Right lobe of liver (tissue), 6 donors: ENCODE results near the gene CCDC148. TPM values are rescaled to one million over a fixed set of nuclear protein-coding genes. Genes with fewer than 3 reads are reported as not detected.
A peak's percentile ranks its signal among the peaks of the same experiment; 100 is the strongest.

Experiments
- ATAC-seq, 4 donors: fragments of 200-7000 bp; cut with Tn5 transposase; one replicate each; pipeline ENCODE4 v1.9.1; 2020; ENCODE audit warnings: mild to moderate bottlenecking in 4 of 4, moderate library complexity in 4 of 4
- DNase-seq, 3 donors: peaks; one replicate each; pipeline ENCODE4 v3.0.0-alpha.2; 2020
- H3K27ac ChIP-seq, 3 donors: fragments of 200-600 bp; one replicate each; pipeline ENCODE4 v1.8.0; 2022
- H3K27me3 ChIP-seq, 2 donors: fragments of 200-600 bp; one replicate each; pipeline ENCODE4 v1.8.0; 2022
- H3K36me3 ChIP-seq, 4 donors: fragments of 200-600 bp; sonication (generic) in 1 of 4; one replicate each; pipeline versions ENCODE4 v1.5.1 to v1.8.0; 2017 to 2022; ENCODE audit warnings: control low read depth in 1 of 4
- H3K4me1 ChIP-seq, 4 donors: fragments of 200-600 bp; sonication (generic) in 1 of 4; one replicate each; pipeline versions ENCODE4 v1.5.1 to v1.8.0; 2017 to 2022; ENCODE audit warnings: control low read depth in 1 of 4
- H3K4me3 ChIP-seq, 3 donors: fragments of 200-600 bp; one replicate each; pipeline ENCODE4 v1.8.0; 2022
- H3K9me3 ChIP-seq, 4 donors: fragments of 200-600 bp; sonication (generic) in 1 of 4; one replicate each; pipeline versions ENCODE4 v1.5.1 to v1.8.0; 2017 to 2022; ENCODE audit warnings: control low read depth in 1 of 4
- CTCF ChIP-seq, 4 donors: fragments of 200-600 bp in 3 of 4; fragments of 450-650 bp in 1 of 4; IDR thresholded peaks; one replicate each; pipeline versions ENCODE4 v1.5.1 to v1.8.0; 2016 to 2022; ENCODE audit warnings: antibody characterized with exemption in 4 of 4, mild to moderate bottlenecking in 2 of 4
- POLR2A ChIP-seq: fragments of 450-650 bp; IDR thresholded peaks from one replicate; pipeline ENCODE4 v1.6.1; 2017; ENCODE audit warnings: antibody characterized with exemption, mild to moderate bottlenecking
- WGBS: methylation state at CpG from one replicate; pipeline ENCODE4 v1.1.6; 2018; ENCODE audit warnings: low coverage, low lambda C conversion rate; ENCODE audit not compliant: insufficient coverage; ENCODE audit errors: missing lambda C conversion rate; 5-methylcytosine and 5-hydroxymethylcytosine counted together
- intact Hi-C, 2 donors: fragments of 100-400 bp; cut with DNase I; formaldehyde crosslinking; loops; one replicate each; pipeline versions ENCODE4 v1.11.2 to v1.14.1; 2022
- total RNA-seq, 6 experiments: library from RNA; depleted of rRNA in 2 of 6; stranded (reverse); fragments of >200 nt in 2 of 6; fragmentation: NEBNext Ultra II Directional in 3 of 6; extraction: Animal tissue kit (Norgen Biotek cat#: 25700) in 3 of 6; gene quantifications; one replicate each; pipeline versions ENCODE4 v1.1.0 to v1.2.4, GENCODE V29; 2016 to 2023
- donor health status: DM: no; HTN: yes; CAD: no.
- donor health status: DM: no; HTN: no; CAD: no.
- donor health status: DM: no; HTN: no; CAD: no.
- donor health status: DM: no; HTN: yes; CAD: no.
- donor health status: DM: no; HTN: yes; CAD: no.

The CCDC148 gene
- total RNA-seq, 6 experiments from 2014 or later: 0.12 to 0.53 (median 0.20) TPM; not detected in 1

GRCh38 chr2:158501301-158501700, 44.7 kb upstream of the CCDC148 start:
- ATAC-seq (peak; percentile 20 to 46 (median 36)), DNase-seq (peak in 2 of 3 donors; percentile 35 to 57)
- Histone ChIP-seq H3K4me3 (no peak overlapping the region), H3K27me3 (no peaks in the 10 kb centered on the region), H3K4me1 (peaks cover 0 to 58% (median 6%) of the 10 kb centered on the region in 4 donors), H3K27ac (no peak overlapping the region), H3K36me3 (no peaks in the 10 kb centered on the region), H3K9me3 (no peaks in the 10 kb centered on the region)
- intact Hi-C loops: no loop called here
- TF ChIP-seq POLR2A (no peak), CTCF (IDR thresholded peaks at IDR 0.05) (no peak)
- WGBS: 50% methylated on average over 1 of the region's 1 CpG

DNA sequence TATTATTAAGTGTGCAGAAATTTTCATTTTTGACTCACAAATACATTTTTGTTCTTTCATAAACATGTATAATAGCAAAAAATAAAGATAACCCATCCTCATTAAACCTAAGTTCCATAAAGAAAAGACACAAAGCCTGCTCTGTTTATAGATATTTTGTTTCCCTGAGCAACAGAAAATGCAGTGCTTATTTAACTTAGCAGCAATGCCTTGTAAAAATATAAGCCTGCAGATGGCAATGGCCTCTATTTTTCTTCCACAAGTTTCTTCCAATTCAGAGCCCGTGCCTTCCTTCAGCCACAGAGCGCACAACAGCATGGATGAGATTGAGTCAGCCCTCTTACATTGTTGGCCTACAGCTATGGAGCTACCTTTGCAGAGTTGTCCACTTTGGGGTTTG, 43.8 kb upstream of the CCDC148 start:
- ATAC-seq: no peak
- Histone ChIP-seq H3K9me3 (no peaks in the 10 kb centered on the region), H3K36me3 (no peaks in the 10 kb centered on the region), H3K27ac (no peak overlapping the region), H3K4me3 (no peak overlapping the region), H3K27me3 (no peaks in the 10 kb centered on the region), H3K4me1 (peaks cover 0 to 59% (median 6%) of the 10 kb centered on the region in 4 donors)
- no peak for TF ChIP-seq CTCF (IDR thresholded peaks at IDR 0.05)
- TF ChIP-seq POLR2A: no peak
- intact Hi-C loops: no loop called here
- DNase-seq: no peak
- WGBS: 95% methylated on average over 2 of the region's 2 CpGs

DNA sequence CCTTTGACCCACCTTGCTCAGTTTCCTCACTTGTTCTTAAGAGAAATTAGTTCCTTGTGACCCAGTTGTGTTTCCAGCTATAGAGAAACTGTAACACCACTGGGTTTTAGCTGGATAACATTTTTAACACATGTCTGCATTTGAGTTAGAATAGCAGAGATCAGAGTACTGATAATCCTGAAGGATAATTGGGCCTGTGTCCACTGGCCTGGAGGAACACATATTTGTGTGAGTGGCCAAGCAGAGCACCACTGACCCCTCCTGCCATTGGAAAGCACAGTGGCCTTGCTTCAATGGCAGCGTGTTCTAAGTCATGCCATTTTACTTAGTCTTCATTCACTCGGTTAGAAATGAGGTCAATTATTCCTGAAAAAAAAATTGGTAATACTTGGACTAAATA, 42.8 kb upstream of the CCDC148 start:
- WGBS: 100% methylated on average over 1 of the region's 2 CpGs
- ATAC-seq: no peak
- Histone ChIP-seq H3K4me3 (no peak overlapping the region), H3K4me1 (peaks cover 0 to 49% (median 6%) of the 10 kb centered on the region in 4 donors), H3K27ac (no peak overlapping the region), H3K9me3 (no peaks in the 10 kb centered on the region), H3K27me3 (no peaks in the 10 kb centered on the region), H3K36me3 (no peaks in the 10 kb centered on the region)
- intact Hi-C loops: no loop called here
- DNase-seq: no peak
- no peak for TF ChIP-seq POLR2A
- TF ChIP-seq CTCF (IDR thresholded peaks at IDR 0.05): no peak

- Histone ChIP-seq H3K9me3 (no peaks in the 10 kb centered on the region), H3K4me1 (peaks cover 0 to 43% (median 6%) of the 10 kb centered on the region in 4 donors), H3K4me3 (no peak overlapping the region), H3K36me3 (no peaks in the 10 kb centered on the region), H3K27me3 (no peaks in the 10 kb centered on the region), H3K27ac (no peak overlapping the region)
- intact Hi-C loops: no loop called here
- ATAC-seq: no peak
- no peak for DNase-seq
- WGBS: 100% methylated on average over 2 of the region's 3 CpGs
- TF ChIP-seq POLR2A (no peak), CTCF (IDR thresholded peaks at IDR 0.05) (no peak)
Measured at GRCh38 chr2:158498749-158499136, 42.2 kb upstream of the CCDC148 start.
